Erythroblast (primary cell): ENCODE data around the gene ITCH.

Source experiments
- GATA1 ChIP-seq: IDR thresholded peaks from 2 replicates; pipeline ENCODE4 v1.6.1; 2011; ENCODE audit warnings: low read depth, mild to moderate bottlenecking, control low read depth, low read length, moderate library complexity
- POLR2A ChIP-seq: IDR thresholded peaks from 2 replicates; pipeline ENCODE4 v1.6.1; 2011; ENCODE audit warnings: mild to moderate bottlenecking, low read length

DNA sequence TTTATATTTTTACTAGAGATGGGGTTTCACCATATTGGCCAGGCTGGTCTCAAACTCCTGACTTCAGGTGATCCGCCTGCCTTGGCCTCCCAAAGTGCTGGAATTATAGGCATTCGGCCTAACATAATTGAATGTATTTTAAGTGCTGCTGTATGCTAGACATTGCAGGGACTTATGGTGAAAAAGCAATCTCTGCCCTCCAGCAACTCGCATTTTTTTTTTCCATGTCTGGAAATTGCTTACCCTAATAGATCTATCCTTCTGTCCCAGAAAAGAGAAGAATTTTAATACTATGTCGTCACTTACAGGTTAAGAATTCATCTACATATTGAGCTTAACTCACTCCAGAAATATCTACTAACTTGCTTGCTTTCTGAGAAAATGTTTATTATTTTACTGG is 10.4 kb downstream of the ITCH start:
- TF ChIP-seq POLR2A (no peak), GATA1 (no peak)
